GM23338 (cell line): ENCODE results near the gene SETD1B.

Experiments used
- CREB1 ChIP-seq: fragments of 250-450 bp; sonication (Bioruptor Pico); IDR thresholded peaks from 2 replicates; pipeline ENCODE4 v1.5.0; 2020; ENCODE audit warnings: low read depth, mild to moderate bottlenecking, moderate library complexity
- CTCF ChIP-seq, 2 experiments: fragments of 200-600 bp in 1 of 2; sonication (generic) in 1 of 2; conservative IDR thresholded peaks; 2 replicates each; pipeline versions ENCODE4 v1.5.1 to v1.6.1; 2016 to 2017; ENCODE audit warnings: antibody characterized with exemption in 2 of 2, low read depth in 2 of 2, mild to moderate bottlenecking in 2 of 2, moderate library complexity in 1 of 2
- EZH2 ChIP-seq: fragments of 200-600 bp; sonication (generic); IDR thresholded peaks from one replicate; pipeline ENCODE4 v1.8.0; 2017; ENCODE audit warnings: antibody characterized with exemption, mild to moderate bottlenecking, low read depth; ENCODE audit not compliant: unreplicated experiment
- EZH2phosphoT487 ChIP-seq: fragments of 200-600 bp; sonication (generic); IDR thresholded peaks from one replicate; pipeline ENCODE4 v1.8.1; 2018; ENCODE audit warnings: antibody characterized with exemption; ENCODE audit not compliant: unreplicated experiment
- JUNB ChIP-seq: IDR thresholded peaks from one replicate; pipeline ENCODE4 v1.6.1; 2016; ENCODE audit warnings: antibody characterized with exemption; ENCODE audit not compliant: unreplicated experiment
- POLR2AphosphoS5 ChIP-seq: IDR thresholded peaks from 2 replicates; pipeline ENCODE4 v1.6.1; 2016; ENCODE audit warnings: antibody characterized with exemption, low read depth
- REST ChIP-seq: IDR thresholded peaks from one replicate; pipeline ENCODE4 v1.6.1; 2018; ENCODE audit warnings: antibody characterized with exemption; ENCODE audit not compliant: unreplicated experiment
- ZNF331 ChIP-seq: fragments of 250-450 bp; sonication (Bioruptor Pico); IDR thresholded peaks from 2 replicates; pipeline ENCODE4 v1.5.0; 2020; ENCODE audit warnings: low read depth, mild to moderate bottlenecking, moderate library complexity

- TF ChIP-seq ZNF331 (CRISPR knock-in tag) (no peak), EZH2phosphoT487 (no peak), CTCF (conservative IDR thresholded peaks at IDR 0.05; ENCODE audit: low read depth in 2 of 2) (0 out of 4 replicates have a peak, but pooled peaks of 1 of the 2 experiments have one; percentile 4), POLR2AphosphoS5 (no peak), EZH2 (no peak), REST (no peak), JUNB (no peak), CREB1 (CRISPR knock-in tag) (no peak)
Measured at GRCh38 chr12:121791671-121792551, 11.9 kb upstream of the SETD1B start.
